ENCODE measurements around the gene ASTL.

- TF ChIP-seq EZH2phosphoT487 (IDR thresholded peaks at IDR 0.05; ENCODE audit: insufficient read depth, low read depth) (no peak), EZH2 (IDR thresholded peaks at IDR 0.05; ENCODE audit: insufficient read depth, poor library complexity, severe bottlenecking) (no peak)
These were observed 55.9 kb downstream of the ASTL start for GRCh38 chr2:96082211-96083063.

Data from GM23248 (cell line).